Measurements from ENCODE around the gene SHISA9.

SHISA9 gene

GRCh38 chr16:12941896-12942295 is 40.5 kb downstream of the SHISA9 start:
- Histone ChIP-seq H3K27me3 (ENCODE audit: control insufficient read depth in 2 of 2, insufficient read depth in 2 of 2, low read length in 2 of 2) (no peaks in the 10 kb centered on the region), H3K9me3 (ENCODE audit: control insufficient read depth in 2 of 2, low read length in 2 of 2) (no peaks in the 10 kb centered on the region), H3K36me3 (ENCODE audit: control insufficient read depth in 2 of 2, insufficient read depth in 2 of 2, low read length in 2 of 2) (no peaks in the 10 kb centered on the region), H3K27ac (ENCODE audit: low read depth in 2 of 2, low read length in 2 of 2) (no peak overlapping the region), H3K9ac (ENCODE audit: low read depth in 1 of 2, low read length in 2 of 2) (no peak overlapping the region), H3K4me1 (ENCODE audit: control insufficient read depth in 2 of 2, insufficient read depth in 2 of 2, low read length in 2 of 2) (no peaks in the 10 kb centered on the region), H3K4me3 (ENCODE audit: low read length in 2 of 2) (no peak overlapping the region)

- H3K27ac ChIP-seq (ENCODE audit: low read depth in 2 of 2, low read length in 2 of 2) = no peak overlapping the region
- H3K9me3 ChIP-seq (ENCODE audit: control insufficient read depth in 2 of 2, low read length in 2 of 2) = no peaks in the 10 kb centered on the region
- no peaks in the 10 kb centered on the region for H3K27me3 ChIP-seq (ENCODE audit: control insufficient read depth in 2 of 2, insufficient read depth in 2 of 2, low read length in 2 of 2)
- no peaks in the 10 kb centered on the region for H3K4me1 ChIP-seq (ENCODE audit: control insufficient read depth in 2 of 2, insufficient read depth in 2 of 2, low read length in 2 of 2)
- no peaks in the 10 kb centered on the region for H3K36me3 ChIP-seq (ENCODE audit: control insufficient read depth in 2 of 2, insufficient read depth in 2 of 2, low read length in 2 of 2)
- H3K9ac ChIP-seq (ENCODE audit: low read depth in 1 of 2, low read length in 2 of 2) = no peak overlapping the region
- no peak overlapping the region for H3K4me3 ChIP-seq (ENCODE audit: low read length in 2 of 2)
These were observed 41.5 kb downstream of the SHISA9 start for GRCh38 chr16:12942861-12943260.

GRCh38 chr16:12944300-12944699 is 42.9 kb downstream of the SHISA9 start:
- H3K4me1 ChIP-seq (ENCODE audit: control insufficient read depth in 2 of 2, insufficient read depth in 2 of 2, low read length in 2 of 2) = no peaks in the 10 kb centered on the region
- no peak overlapping the region for H3K9ac ChIP-seq (ENCODE audit: low read depth in 1 of 2, low read length in 2 of 2)
- H3K27ac ChIP-seq (ENCODE audit: low read depth in 2 of 2, low read length in 2 of 2) = no peak overlapping the region
- H3K27me3 ChIP-seq (ENCODE audit: control insufficient read depth in 2 of 2, insufficient read depth in 2 of 2, low read length in 2 of 2) = no peaks in the 10 kb centered on the region
- H3K4me3 ChIP-seq (ENCODE audit: low read length in 2 of 2) = no peak overlapping the region
- H3K36me3 ChIP-seq (ENCODE audit: control insufficient read depth in 2 of 2, insufficient read depth in 2 of 2, low read length in 2 of 2) = no peaks in the 10 kb centered on the region
- H3K9me3 ChIP-seq (ENCODE audit: control insufficient read depth in 2 of 2, low read length in 2 of 2) = no peaks in the 10 kb centered on the region

- no peaks in the 10 kb centered on the region for H3K27me3 ChIP-seq (ENCODE audit: control insufficient read depth in 2 of 2, insufficient read depth in 2 of 2, low read length in 2 of 2)
- no peak overlapping the region for H3K27ac ChIP-seq (ENCODE audit: low read depth in 2 of 2, low read length in 2 of 2)
- no peak overlapping the region for H3K9ac ChIP-seq (ENCODE audit: low read depth in 1 of 2, low read length in 2 of 2)
- H3K4me3 ChIP-seq (ENCODE audit: low read length in 2 of 2) = no peak overlapping the region
- H3K4me1 ChIP-seq (ENCODE audit: control insufficient read depth in 2 of 2, insufficient read depth in 2 of 2, low read length in 2 of 2) = no peaks in the 10 kb centered on the region
- H3K36me3 ChIP-seq (ENCODE audit: control insufficient read depth in 2 of 2, insufficient read depth in 2 of 2, low read length in 2 of 2) = no peaks in the 10 kb centered on the region
- H3K9me3 ChIP-seq (ENCODE audit: control insufficient read depth in 2 of 2, low read length in 2 of 2) = no peaks in the 10 kb centered on the region
These were observed 50.0 kb downstream of the SHISA9 start for GRCh38 chr16:12951392-12951791.

GRCh38 chr16:12951976-12952375 is 50.6 kb downstream of the SHISA9 start:
- Histone ChIP-seq H3K4me3 (ENCODE audit: low read length in 2 of 2) (no peak overlapping the region), H3K27ac (ENCODE audit: low read depth in 2 of 2, low read length in 2 of 2) (no peak overlapping the region), H3K36me3 (ENCODE audit: control insufficient read depth in 2 of 2, insufficient read depth in 2 of 2, low read length in 2 of 2) (no peaks in the 10 kb centered on the region), H3K9me3 (ENCODE audit: control insufficient read depth in 2 of 2, low read length in 2 of 2) (no peaks in the 10 kb centered on the region), H3K27me3 (ENCODE audit: control insufficient read depth in 2 of 2, insufficient read depth in 2 of 2, low read length in 2 of 2) (no peaks in the 10 kb centered on the region), H3K9ac (ENCODE audit: low read depth in 1 of 2, low read length in 2 of 2) (no peak overlapping the region), H3K4me1 (ENCODE audit: control insufficient read depth in 2 of 2, insufficient read depth in 2 of 2, low read length in 2 of 2) (no peaks in the 10 kb centered on the region)

- Histone ChIP-seq H3K4me3 (ENCODE audit: low read length in 2 of 2) (no peak overlapping the region), H3K36me3 (ENCODE audit: control insufficient read depth in 2 of 2, insufficient read depth in 2 of 2, low read length in 2 of 2) (no peaks in the 10 kb centered on the region), H3K9me3 (ENCODE audit: control insufficient read depth in 2 of 2, low read length in 2 of 2) (no peaks in the 10 kb centered on the region), H3K27ac (ENCODE audit: low read depth in 2 of 2, low read length in 2 of 2) (no peak overlapping the region), H3K4me1 (ENCODE audit: control insufficient read depth in 2 of 2, insufficient read depth in 2 of 2, low read length in 2 of 2) (no peaks in the 10 kb centered on the region), H3K27me3 (ENCODE audit: control insufficient read depth in 2 of 2, insufficient read depth in 2 of 2, low read length in 2 of 2) (no peaks in the 10 kb centered on the region), H3K9ac (ENCODE audit: low read depth in 1 of 2, low read length in 2 of 2) (no peak overlapping the region)
These were observed 57.0 kb downstream of the SHISA9 start for GRCh38 chr16:12958366-12958765.

GRCh38 chr16:12959072-12959471 is 57.7 kb downstream of the SHISA9 start:
- no peak overlapping the region for H3K27ac ChIP-seq (ENCODE audit: low read depth in 2 of 2, low read length in 2 of 2)
- H3K9me3 ChIP-seq (ENCODE audit: control insufficient read depth in 2 of 2, low read length in 2 of 2) = no peaks in the 10 kb centered on the region
- H3K27me3 ChIP-seq (ENCODE audit: control insufficient read depth in 2 of 2, insufficient read depth in 2 of 2, low read length in 2 of 2) = no peaks in the 10 kb centered on the region
- no peak overlapping the region for H3K9ac ChIP-seq (ENCODE audit: low read depth in 1 of 2, low read length in 2 of 2)
- no peak overlapping the region for H3K4me3 ChIP-seq (ENCODE audit: low read length in 2 of 2)
- no peaks in the 10 kb centered on the region for H3K4me1 ChIP-seq (ENCODE audit: control insufficient read depth in 2 of 2, insufficient read depth in 2 of 2, low read length in 2 of 2)
- H3K36me3 ChIP-seq (ENCODE audit: control insufficient read depth in 2 of 2, insufficient read depth in 2 of 2, low read length in 2 of 2) = no peaks in the 10 kb centered on the region

GRCh38 chr16:12961626-12962025 is 60.2 kb downstream of the SHISA9 start:
- Histone ChIP-seq H3K36me3 (ENCODE audit: control insufficient read depth in 2 of 2, insufficient read depth in 2 of 2, low read length in 2 of 2) (no peaks in the 10 kb centered on the region), H3K27ac (ENCODE audit: low read depth in 2 of 2, low read length in 2 of 2) (no peak overlapping the region), H3K4me3 (ENCODE audit: low read length in 2 of 2) (no peak overlapping the region), H3K9ac (ENCODE audit: low read depth in 1 of 2, low read length in 2 of 2) (no peak overlapping the region), H3K27me3 (ENCODE audit: control insufficient read depth in 2 of 2, insufficient read depth in 2 of 2, low read length in 2 of 2) (no peaks in the 10 kb centered on the region), H3K9me3 (ENCODE audit: control insufficient read depth in 2 of 2, low read length in 2 of 2) (no peaks in the 10 kb centered on the region), H3K4me1 (ENCODE audit: control insufficient read depth in 2 of 2, insufficient read depth in 2 of 2, low read length in 2 of 2) (no peaks in the 10 kb centered on the region)

GRCh38 chr16:12964461-12964860 is 63.1 kb downstream of the SHISA9 start:
- Histone ChIP-seq H3K9ac (ENCODE audit: low read depth in 1 of 2, low read length in 2 of 2) (no peak overlapping the region), H3K4me3 (ENCODE audit: low read length in 2 of 2) (no peak overlapping the region), H3K27ac (ENCODE audit: low read depth in 2 of 2, low read length in 2 of 2) (no peak overlapping the region), H3K4me1 (ENCODE audit: control insufficient read depth in 2 of 2, insufficient read depth in 2 of 2, low read length in 2 of 2) (no peaks in the 10 kb centered on the region), H3K27me3 (ENCODE audit: control insufficient read depth in 2 of 2, insufficient read depth in 2 of 2, low read length in 2 of 2) (no peaks in the 10 kb centered on the region), H3K9me3 (ENCODE audit: control insufficient read depth in 2 of 2, low read length in 2 of 2) (no peaks in the 10 kb centered on the region), H3K36me3 (ENCODE audit: control insufficient read depth in 2 of 2, insufficient read depth in 2 of 2, low read length in 2 of 2) (no peaks in the 10 kb centered on the region)

- Histone ChIP-seq H3K4me3 (ENCODE audit: low read length in 2 of 2) (no peak overlapping the region), H3K27me3 (ENCODE audit: control insufficient read depth in 2 of 2, insufficient read depth in 2 of 2, low read length in 2 of 2) (no peaks in the 10 kb centered on the region), H3K4me1 (ENCODE audit: control insufficient read depth in 2 of 2, insufficient read depth in 2 of 2, low read length in 2 of 2) (no peaks in the 10 kb centered on the region), H3K27ac (ENCODE audit: low read depth in 2 of 2, low read length in 2 of 2) (no peak overlapping the region), H3K9ac (ENCODE audit: low read depth in 1 of 2, low read length in 2 of 2) (no peak overlapping the region), H3K36me3 (ENCODE audit: control insufficient read depth in 2 of 2, insufficient read depth in 2 of 2, low read length in 2 of 2) (no peaks in the 10 kb centered on the region), H3K9me3 (ENCODE audit: control insufficient read depth in 2 of 2, low read length in 2 of 2) (no peaks in the 10 kb centered on the region)
These were observed 63.9 kb downstream of the SHISA9 start for GRCh38 chr16:12965274-12965804.

GRCh38 chr16:12971241-12971640 is 69.8 kb downstream of the SHISA9 start:
- H3K4me1 ChIP-seq (ENCODE audit: control insufficient read depth in 2 of 2, insufficient read depth in 2 of 2, low read length in 2 of 2) = no peaks in the 10 kb centered on the region
- no peak overlapping the region for H3K9ac ChIP-seq (ENCODE audit: low read depth in 1 of 2, low read length in 2 of 2)
- H3K9me3 ChIP-seq (ENCODE audit: control insufficient read depth in 2 of 2, low read length in 2 of 2) = no peaks in the 10 kb centered on the region
- H3K36me3 ChIP-seq (ENCODE audit: control insufficient read depth in 2 of 2, insufficient read depth in 2 of 2, low read length in 2 of 2) = no peaks in the 10 kb centered on the region
- no peak overlapping the region for H3K27ac ChIP-seq (ENCODE audit: low read depth in 2 of 2, low read length in 2 of 2)
- no peaks in the 10 kb centered on the region for H3K27me3 ChIP-seq (ENCODE audit: control insufficient read depth in 2 of 2, insufficient read depth in 2 of 2, low read length in 2 of 2)
- no peak overlapping the region for H3K4me3 ChIP-seq (ENCODE audit: low read length in 2 of 2)
